Measurements from ENCODE around the gene ANKRD40CL. TPM values are rescaled to one million over a fixed set of nuclear protein-coding genes. Genes with fewer than 3 reads are reported as not detected.

Gene ANKRD40CL
- total and polyA plus RNA-seq, 10 donors: not detected

DNA sequence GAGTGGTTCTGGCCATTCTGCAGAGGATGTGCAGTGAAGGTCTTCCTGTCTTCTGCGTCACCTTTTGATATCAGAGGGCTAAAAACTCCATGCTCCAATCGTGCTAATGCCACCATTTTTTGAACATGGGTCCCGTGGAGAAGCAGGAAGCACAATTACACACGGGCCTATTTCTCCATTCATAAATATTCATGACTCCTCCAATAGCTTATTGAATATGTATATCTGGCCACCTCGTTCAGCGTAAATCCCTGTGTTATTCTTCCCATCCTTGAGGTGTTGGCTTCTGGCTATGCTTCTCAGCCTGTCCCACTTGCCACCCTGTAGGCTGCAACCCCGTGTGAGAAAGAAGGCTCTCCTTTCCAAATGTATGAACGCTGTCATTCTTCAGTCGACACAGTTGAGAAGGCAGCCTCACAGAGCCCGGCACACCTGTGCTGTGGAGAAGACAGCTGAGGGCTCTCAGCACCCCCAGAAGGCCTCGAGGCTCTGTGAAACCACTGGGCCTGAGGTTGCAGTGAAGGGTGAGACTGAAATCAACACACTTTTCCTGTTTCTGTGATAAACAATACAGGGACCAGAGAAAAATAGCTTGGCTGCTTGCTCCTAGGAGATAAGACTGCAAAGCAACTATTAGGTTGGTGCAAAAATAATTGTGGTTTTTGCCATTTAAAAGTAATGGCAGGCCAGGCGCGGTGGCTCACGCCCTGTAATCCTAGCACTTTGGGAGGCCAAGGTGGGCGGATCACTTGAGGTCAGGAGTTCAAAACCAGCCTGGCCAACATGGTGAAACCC lies 4.9 kb upstream of the ANKRD40CL start:
- no peaks in the 10 kb centered on the region for H3K9me3 ChIP-seq
- H3K4me3 ChIP-seq: no peak overlapping the region
- intact Hi-C loops (cut with DNase I; ENCODE audit: low total_unique reads): no loop called here
- no peaks in the 10 kb centered on the region for H3K36me3 ChIP-seq
- 58 to 74% (median 68%) methylated on average over 15 of the region's 15 CpGs for WGBS, 5 donors
- TF ChIP-seq POLR2A (IDR thresholded peaks at IDR 0.05) (no peak), POLR2AphosphoS5 (IDR thresholded peaks at IDR 0.05) (no peak)
- TF ChIP-seq, protein P1, sequence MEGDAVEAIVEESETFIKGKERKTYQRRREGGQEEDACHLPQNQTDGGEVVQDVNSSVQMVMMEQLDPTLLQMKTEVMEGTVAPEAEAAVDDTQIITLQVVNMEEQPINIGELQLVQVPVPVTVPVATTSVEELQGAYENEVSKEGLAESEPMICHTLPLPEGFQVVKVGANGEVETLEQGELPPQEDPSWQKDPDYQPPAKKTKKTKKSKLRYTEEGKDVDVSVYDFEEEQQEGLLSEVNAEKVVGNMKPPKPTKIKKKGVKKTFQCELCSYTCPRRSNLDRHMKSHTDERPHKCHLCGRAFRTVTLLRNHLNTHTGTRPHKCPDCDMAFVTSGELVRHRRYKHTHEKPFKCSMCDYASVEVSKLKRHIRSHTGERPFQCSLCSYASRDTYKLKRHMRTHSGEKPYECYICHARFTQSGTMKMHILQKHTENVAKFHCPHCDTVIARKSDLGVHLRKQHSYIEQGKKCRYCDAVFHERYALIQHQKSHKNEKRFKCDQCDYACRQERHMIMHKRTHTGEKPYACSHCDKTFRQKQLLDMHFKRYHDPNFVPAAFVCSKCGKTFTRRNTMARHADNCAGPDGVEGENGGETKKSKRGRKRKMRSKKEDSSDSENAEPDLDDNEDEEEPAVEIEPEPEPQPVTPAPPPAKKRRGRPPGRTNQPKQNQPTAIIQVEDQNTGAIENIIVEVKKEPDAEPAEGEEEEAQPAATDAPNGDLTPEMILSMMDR (IDR thresholded peaks at IDR 0.05 in 8 of 11, conservative IDR thresholded peaks at IDR 0.05 in 3 of 11): no peak
- peak; percentile 81 for DNase-seq
- no peaks in the 10 kb centered on the region for H3K27me3 ChIP-seq (replicated peaks in 1 of 7)
- no peak overlapping the region for H3K27ac ChIP-seq
- H3K4me1 ChIP-seq: no peaks in the 10 kb centered on the region

DNA sequence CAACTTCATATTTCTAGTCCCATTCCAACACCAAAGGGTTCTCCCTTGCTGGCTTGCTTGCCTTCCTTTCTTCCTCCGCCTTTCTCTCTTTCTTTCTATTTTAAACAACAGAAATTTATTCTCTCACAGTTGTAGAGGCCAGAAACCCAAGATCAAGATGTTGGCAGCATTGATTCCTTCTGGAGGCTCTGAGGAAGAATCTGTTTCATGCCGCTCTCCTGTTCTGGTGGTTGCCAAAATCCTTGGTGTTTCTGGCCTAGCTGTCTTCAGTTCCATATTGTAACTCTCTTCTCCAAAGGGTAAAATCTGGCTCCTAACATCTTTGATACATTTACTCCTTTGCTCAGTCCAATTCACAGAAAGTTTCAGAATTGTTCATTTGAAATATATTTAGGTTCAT lies 3.0 kb upstream of the ANKRD40CL start:
- Histone ChIP-seq H3K4me3 (no peak overlapping the region), H3K9me3 (no peaks in the 10 kb centered on the region), H3K27ac (no peak overlapping the region), H3K27me3 (replicated peaks in 1 of 7) (no peaks in the 10 kb centered on the region), H3K4me1 (peaks cover under 1 to 13% (median 10%) of the 10 kb centered on the region in 6 donors), H3K36me3 (no peaks in the 10 kb centered on the region)
- 93 to 96% (median 95%) methylated on average over 2 of the region's 2 CpGs for WGBS, 5 donors
- DNase-seq: no peak
- no peak for TF ChIP-seq POLR2A (IDR thresholded peaks at IDR 0.05)
- no peak for TF ChIP-seq POLR2AphosphoS5 (IDR thresholded peaks at IDR 0.05)
- TF ChIP-seq, protein P1 (IDR thresholded peaks at IDR 0.05 in 8 of 11, conservative IDR thresholded peaks at IDR 0.05 in 3 of 11): no peak
- intact Hi-C loops (cut with DNase I; ENCODE audit: low total_unique reads): no loop called here

DNA sequence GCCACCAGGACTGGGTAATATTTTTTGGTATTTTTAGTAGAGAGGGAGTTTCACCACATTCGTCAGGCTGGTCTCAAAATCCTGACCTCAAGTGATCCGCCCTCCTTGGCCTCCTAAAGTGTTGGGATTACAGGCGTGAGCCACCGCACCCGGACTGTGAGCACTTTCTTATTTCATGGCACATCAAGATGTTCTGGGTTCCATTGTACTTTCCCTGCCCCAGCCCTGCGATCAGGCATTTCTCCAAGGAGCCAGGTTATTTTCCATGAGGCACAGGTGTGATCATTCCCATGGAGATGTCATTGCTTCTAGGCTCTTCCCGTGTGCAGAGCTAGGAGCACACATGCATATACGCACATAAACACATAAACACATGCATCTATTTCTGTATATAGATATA lies 2.6 kb upstream of the ANKRD40CL start:
- WGBS, 5 donors: 88 to 94% (median 92%) methylated on average over 8 of the region's 8 CpGs
- Histone ChIP-seq H3K9me3 (no peaks in the 10 kb centered on the region), H3K4me1 (peaks cover 5 to 18% (median 15%) of the 10 kb centered on the region in 6 donors), H3K27me3 (replicated peaks in 1 of 7) (no peaks in the 10 kb centered on the region), H3K36me3 (no peaks in the 10 kb centered on the region), H3K4me3 (no peak overlapping the region), H3K27ac (no peak overlapping the region)
- no peak for TF ChIP-seq POLR2A (IDR thresholded peaks at IDR 0.05)
- TF ChIP-seq, protein P1 (IDR thresholded peaks at IDR 0.05 in 8 of 11, conservative IDR thresholded peaks at IDR 0.05 in 3 of 11): no peak
- TF ChIP-seq POLR2AphosphoS5 (IDR thresholded peaks at IDR 0.05): no peak
- peak; percentile 11 for DNase-seq
- intact Hi-C loops (cut with DNase I; ENCODE audit: low total_unique reads): no loop called here

DNA sequence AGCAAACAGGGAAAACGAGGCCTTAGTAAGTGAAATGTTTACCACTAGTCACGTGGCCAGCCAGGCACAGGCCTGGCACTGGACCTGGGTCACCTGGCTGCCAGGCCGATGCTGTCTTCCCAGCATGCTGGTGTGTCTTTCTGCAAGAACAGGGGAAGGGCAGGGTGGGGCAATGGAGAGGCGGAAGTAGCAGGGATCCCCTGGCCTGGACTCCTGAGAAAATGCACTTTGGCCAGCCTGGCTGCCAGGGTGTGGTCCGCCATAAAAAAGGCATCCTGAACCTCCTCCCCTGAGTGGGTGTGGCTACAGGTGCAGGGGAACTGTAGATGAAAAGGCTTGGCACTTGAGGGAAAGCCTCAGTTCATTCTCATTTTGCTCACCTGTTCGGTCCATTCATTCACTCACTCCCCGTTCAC lies 1.0 kb upstream of the ANKRD40CL start:
- peak; percentile 62 for DNase-seq
- H3K4me3 ChIP-seq: no peak overlapping the region

More for the DNA sequence above, 1.0 kb upstream of the ANKRD40CL start:
- Histone ChIP-seq H3K36me3 (no peaks in the 10 kb centered on the region), H3K27ac (no peak overlapping the region), H3K27me3 (replicated peaks in 1 of 7) (no peaks in the 10 kb centered on the region), H3K9me3 (no peaks in the 10 kb centered on the region), H3K4me1 (peaks cover 17 to 33% (median 30%) of the 10 kb centered on the region in 6 donors)
- 83 to 88% (median 87%) methylated on average over 7 of the region's 7 CpGs for WGBS, 5 donors
- intact Hi-C loops (cut with DNase I; ENCODE audit: low total_unique reads): no loop called here
- no peak for TF ChIP-seq POLR2A (IDR thresholded peaks at IDR 0.05)
- no peak for TF ChIP-seq POLR2AphosphoS5 (IDR thresholded peaks at IDR 0.05)
- TF ChIP-seq, protein P1 (IDR thresholded peaks at IDR 0.05 in 8 of 11, conservative IDR thresholded peaks at IDR 0.05 in 3 of 11): no peak
